KMS-11 (cell line): Measurements from ENCODE around the gene RAB37.

Experiments used
- H2AFZ ChIP-seq: fragments of 200-600 bp; sonication (generic); 2 replicates; pipeline ENCODE4 v1.6.1; 2016; ENCODE audit warnings: antibody characterized with exemption, mixed run types, low read depth
- H3K27ac ChIP-seq: fragments of 200-600 bp; sonication (generic); 2 replicates; pipeline ENCODE4 v1.6.1; 2016; ENCODE audit warnings: mild to moderate bottlenecking, mixed run types
- H3K27me3 ChIP-seq: fragments of 200-600 bp; sonication (generic); 2 replicates; pipeline ENCODE4 v1.6.1; 2017; ENCODE audit warnings: mild to moderate bottlenecking, low read depth, mixed run types, moderate library complexity; ENCODE audit not compliant: insufficient read depth
- H3K36me3 ChIP-seq: fragments of 200-600 bp; sonication (generic); 2 replicates; pipeline ENCODE4 v1.6.1; 2017; ENCODE audit warnings: mild to moderate bottlenecking, mixed run types; ENCODE audit not compliant: insufficient read depth
- H3K4me1 ChIP-seq: fragments of 200-600 bp; sonication (generic); 2 replicates; pipeline ENCODE4 v1.6.1; 2016; ENCODE audit warnings: mild to moderate bottlenecking, low read depth, mixed run types; ENCODE audit not compliant: poor library complexity, severe bottlenecking
- H3K4me2 ChIP-seq: fragments of 200-600 bp; sonication (generic); 2 replicates; pipeline ENCODE4 v1.7.0; 2016; ENCODE audit warnings: mild to moderate bottlenecking, mixed run types
- H3K4me3 ChIP-seq: fragments of 200-600 bp; sonication (generic); IDR thresholded peaks from 2 replicates; pipeline ENCODE4 v1.6.1; 2017; ENCODE audit warnings: low read depth, low read length, mixed read lengths; ENCODE audit not compliant: insufficient read depth
- H3K79me2 ChIP-seq: fragments of 200-600 bp; sonication (generic); 2 replicates; pipeline ENCODE4 v1.6.1; 2016; ENCODE audit warnings: low read depth, mixed run types; ENCODE audit not compliant: insufficient read depth
- H3K9ac ChIP-seq: fragments of 200-600 bp; sonication (generic); 2 replicates; pipeline ENCODE4 v1.6.1; 2016; ENCODE audit warnings: mild to moderate bottlenecking, mixed run types
- H4K20me1 ChIP-seq: fragments of 200-600 bp; sonication (generic); 2 replicates; pipeline ENCODE4 v1.6.1; 2016; ENCODE audit warnings: mild to moderate bottlenecking, mixed run types; ENCODE audit not compliant: insufficient read depth
- CTCF ChIP-seq: fragments of 200-600 bp; sonication (generic); conservative IDR thresholded peaks from 2 replicates; pipeline ENCODE4 v1.6.1; 2017; ENCODE audit warnings: low read depth, mild to moderate bottlenecking, antibody characterized with exemption, low read length, moderate library complexity, mixed read lengths

Gene RAB37

GRCh38 chr17:74733365-74734122 is 3.5 kb upstream of the RAB37 start:
- H2AFZ ChIP-seq: no peak overlapping the region
- TF ChIP-seq CTCF: no peak
- no peaks in the 10 kb centered on the region for H3K79me2 ChIP-seq
- H3K4me2 ChIP-seq: no peak overlapping the region
- no peak overlapping the region for H3K9ac ChIP-seq
- H4K20me1 ChIP-seq: no peaks in the 10 kb centered on the region
- H3K4me3 ChIP-seq: no peak overlapping the region
- no peak overlapping the region for H3K27ac ChIP-seq
- peaks cover 11% of the 10 kb centered on the region; the same call in 1 of the 2 replicates for H3K27me3 ChIP-seq
- peaks cover 9% of the 10 kb centered on the region for H3K4me1 ChIP-seq
- H3K36me3 ChIP-seq: no peaks in the 10 kb centered on the region

GRCh38 chr17:74734256-74734655 is 2.8 kb upstream of the RAB37 start:
- H3K4me2 ChIP-seq: no peak overlapping the region
- H3K36me3 ChIP-seq: no peaks in the 10 kb centered on the region
- no peak overlapping the region for H3K4me3 ChIP-seq
- no peak overlapping the region for H3K27ac ChIP-seq
- no peak for TF ChIP-seq CTCF
- H3K27me3 ChIP-seq: peaks cover 11% of the 10 kb centered on the region; the same call in 1 of the 2 replicates
- no peaks in the 10 kb centered on the region for H3K79me2 ChIP-seq
- peaks cover 16% of the 10 kb centered on the region for H3K4me1 ChIP-seq
- H3K9ac ChIP-seq: no peak overlapping the region
- no peaks in the 10 kb centered on the region for H4K20me1 ChIP-seq
- H2AFZ ChIP-seq: no peak overlapping the region

GRCh38 chr17:74737299-74738050 is 419 bp downstream of the RAB37 start:
- H3K27me3 ChIP-seq: peaks cover 11% of the 10 kb centered on the region; the same call in 1 of the 2 replicates
- no peaks in the 10 kb centered on the region for H3K36me3 ChIP-seq
- peak overlapping the region; percentile 33 for H3K27ac ChIP-seq
- H3K9ac ChIP-seq: no peak overlapping the region; the same call in 1 of the 2 replicates
- H3K4me2 ChIP-seq: peak overlapping the region; percentile 88
- H3K4me3 ChIP-seq: no peak overlapping the region
- peak; percentile 48 for TF ChIP-seq CTCF
- peaks cover 40% of the 10 kb centered on the region for H3K4me1 ChIP-seq
- peak overlapping the region; percentile 82 for H2AFZ ChIP-seq
- no peaks in the 10 kb centered on the region for H4K20me1 ChIP-seq
- no peaks in the 10 kb centered on the region for H3K79me2 ChIP-seq

- Histone ChIP-seq H3K9ac (no peak overlapping the region; the same call in 1 of the 2 replicates), H3K4me3 (no peak overlapping the region)
These were observed 1.3 kb downstream of the RAB37 start for GRCh38 chr17:74738051-74738996.

More at GRCh38 chr17:74738051-74738996, 1.3 kb downstream of the RAB37 start:
- H3K27me3 ChIP-seq: peaks cover 11% of the 10 kb centered on the region; the same call in 1 of the 2 replicates
- H2AFZ ChIP-seq: peak overlapping the region; percentile 82
- no peaks in the 10 kb centered on the region for H4K20me1 ChIP-seq
- no peaks in the 10 kb centered on the region for H3K36me3 ChIP-seq
- no peaks in the 10 kb centered on the region for H3K79me2 ChIP-seq
- peak overlapping the region; percentile 33 for H3K27ac ChIP-seq
- 0 out of 2 replicates have a peak, but pooled peaks have one; percentile 5 for TF ChIP-seq CTCF
- H3K4me1 ChIP-seq: peaks cover 49% of the 10 kb centered on the region
- peak overlapping the region; percentile 88 for H3K4me2 ChIP-seq
